Panc1 (cell line): ENCODE measurements around the gene MYLIP. TPM values are rescaled to one million over a fixed set of nuclear protein-coding genes. Genes with fewer than 3 reads are reported as not detected.

Source experiments
- ATAC-seq: fragments of 200-7000 bp; cut with Tn5 transposase; 2 replicates; pipeline ENCODE4 v1.9.1; 2020; ENCODE audit warnings: mild to moderate bottlenecking, moderate library complexity
- BruUV-seq: library from RNA; stranded (reverse); fragments of 400-500 nt; replicated peaks from 2 replicates; lab custom pipeline; 2021; lab: Mats Ljungman, UMichigan
- CTCF ChIA-PET: fragments of 300-600 bp; sonication (Branson Sonifier 250); formaldehyde crosslinking; loops from one replicate; lab custom pipeline; 2022; ENCODE audit warnings: antibody characterized with exemption; lab: Charles Lee
- POLR2A ChIA-PET: fragments of 300-600 bp; sonication (Branson Sonifier 250); formaldehyde crosslinking; loops from one replicate; lab custom pipeline; 2022; ENCODE audit warnings: antibody characterized with exemption; lab: Charles Lee
- DNase-seq: peaks from one replicate; pipeline ENCODE4 v3.0.0-alpha.2; 2010; ENCODE audit warnings: low read depth, low spot score
- H3K27ac ChIP-seq: 2 replicates; pipeline ENCODE4 v1.5.1; 2011; ENCODE audit warnings: mild to moderate bottlenecking, low read length, inconsistent platforms
- H3K27me3 ChIP-seq: fragments of 200-500 bp; sonication (Bioruptor generic); 2 replicates; pipeline ENCODE4 v1.6.0; 2014; ENCODE audit warnings: low read length, inconsistent platforms; ENCODE audit not compliant: control insufficient read depth, insufficient read depth
- H3K36me3 ChIP-seq: fragments of 200-500 bp; sonication (Bioruptor generic); 2 replicates; pipeline ENCODE4 v1.5.1; 2014; ENCODE audit warnings: inconsistent platforms, mild to moderate bottlenecking, low read length, moderate library complexity; ENCODE audit not compliant: control insufficient read depth, insufficient read depth
- H3K4me1 ChIP-seq: 2 replicates; pipeline ENCODE4 v1.5.1; 2011; ENCODE audit warnings: inconsistent platforms, mild to moderate bottlenecking, low read length, moderate library complexity; ENCODE audit not compliant: control insufficient read depth, insufficient read depth
- H3K4me3 ChIP-seq, 2 experiments: 2 replicates each; pipeline ENCODE4 v1.5.1; 2011 to 2012; ENCODE audit warnings: low read depth in 2 of 2, low read length in 2 of 2, mild to moderate bottlenecking in 2 of 2, inconsistent platforms in 1 of 2, moderate library complexity in 1 of 2
- H3K9me3 ChIP-seq: fragments of 200-500 bp; sonication (Bioruptor generic); 2 replicates; pipeline ENCODE4 v1.5.1; 2014; ENCODE audit warnings: low read depth, mild to moderate bottlenecking, inconsistent platforms, low read length, moderate library complexity; ENCODE audit not compliant: control insufficient read depth, insufficient read depth
- CTCF ChIP-seq: fragments of 450-650 bp; IDR thresholded peaks from 2 replicates; pipeline ENCODE4 v1.5.1; 2017; ENCODE audit warnings: mild to moderate bottlenecking
- POLR2AphosphoS5 ChIP-seq: IDR thresholded peaks from 2 replicates; pipeline ENCODE4 v1.6.1; 2012; ENCODE audit warnings: mild to moderate bottlenecking, low read depth, low read length, moderate library complexity
- REST ChIP-seq, 2 experiments: IDR thresholded peaks; 2 replicates each; pipeline ENCODE4 v1.6.1; 2011 to 2012; ENCODE audit warnings: low read depth in 2 of 2, control low read depth in 1 of 2, low read length in 1 of 2, mild to moderate bottlenecking in 1 of 2, moderate library complexity in 1 of 2; ENCODE audit not compliant: insufficient read depth in 1 of 2
- SIN3A ChIP-seq: IDR thresholded peaks from 2 replicates; pipeline ENCODE4 v1.6.1; 2012; ENCODE audit warnings: low read depth, mild to moderate bottlenecking, low read length, moderate library complexity, borderline replicate concordance; ENCODE audit not compliant: insufficient read depth
- TCF7L2 ChIP-seq: IDR thresholded peaks from 2 replicates; pipeline ENCODE4 v1.6.1; 2011; ENCODE audit warnings: mild to moderate bottlenecking, low read depth, low read length, inconsistent platforms
- in situ Hi-C: cut with HindIII; loops from 2 replicates; pipeline ENCODE4 v1.10.0; 2016; ENCODE audit warnings: low sequenced_read_pairs, low pct_unique_long_range_greater_than_20kb
- intact Hi-C: fragments of 100-400 bp; cut with micrococcal nuclease; formaldehyde crosslinking; loops from one replicate; pipeline ENCODE4 v1.10.0; 2022; ENCODE audit not compliant: unreplicated experiment
- total RNA-seq: library from RNA; stranded (reverse); gene quantifications from one replicate; pipeline ENCODE4 v1.2.1, GENCODE V29; 2021; ENCODE audit not compliant: unreplicated experiment

Gene MYLIP
- total RNA-seq, 1 experiment from 2014 or later: 12.7 TPM

- CTCF ChIA-PET: no interaction called here
- DNase-seq (no peak), ATAC-seq (no peak)
- no peak overlapping the region for H3K4me3 ChIP-seq
- TF ChIP-seq SIN3A (no peak), POLR2AphosphoS5 (no peak), TCF7L2 (no peak)
- H3K9me3 ChIP-seq: no peaks in the 10 kb centered on the region
- H3K27ac ChIP-seq: no peak overlapping the region
- H3K4me1 ChIP-seq: peaks cover 27% of the 10 kb centered on the region
- POLR2A ChIA-PET: no interaction called here
- H3K36me3 ChIP-seq: peaks cover 18% of the 10 kb centered on the region
- H3K27me3 ChIP-seq: no peaks in the 10 kb centered on the region
- intact Hi-C loops (no loop called here), in situ Hi-C loops (no loop called here)
- no TSS peak for BruUV-seq
Measured at GRCh38 chr6:16139556-16139955, 10.7 kb downstream of the MYLIP start.

- no peak for TF ChIP-seq CTCF
- no peak for TF ChIP-seq TCF7L2
- no peak for TF ChIP-seq POLR2AphosphoS5
- TF ChIP-seq REST (IDR thresholded peaks at IDR 0.05; ENCODE audit: insufficient read depth in 1 of 2, low read depth in 2 of 2, low read length in 1 of 2): no peak
- no peak for TF ChIP-seq SIN3A
- Histone ChIP-seq H3K4me1 (peaks cover 19% of the 10 kb centered on the region), H3K4me3 (no peak overlapping the region), H3K27ac (no peak overlapping the region), H3K9me3 (no peaks in the 10 kb centered on the region), H3K36me3 (peaks cover 26% of the 10 kb centered on the region), H3K27me3 (no peaks in the 10 kb centered on the region)
- in situ Hi-C loops: no loop called here
- intact Hi-C loops: no loop called here
- DNase-seq (no peak), ATAC-seq (no peak)
- BruUV-seq: no TSS peak
- ChIA-PET CTCF (no interaction called here), POLR2A (no interaction called here)
Measured at GRCh38 chr6:16140607-16141006, 11.7 kb downstream of the MYLIP start.

GRCh38 chr6:16141514-16141913 is 12.6 kb downstream of the MYLIP start:
- Histone ChIP-seq H3K4me1 (peaks cover 14% of the 10 kb centered on the region), H3K9me3 (no peaks in the 10 kb centered on the region), H3K36me3 (peaks cover 35% of the 10 kb centered on the region), H3K27me3 (no peaks in the 10 kb centered on the region), H3K4me3 (no peak overlapping the region), H3K27ac (no peak overlapping the region)
- ChIA-PET CTCF (no interaction called here), POLR2A (no interaction called here)
- ATAC-seq (no peak), DNase-seq (no peak)
- intact Hi-C loops: no loop called here
- TF ChIP-seq CTCF (no peak), SIN3A (no peak), TCF7L2 (no peak), REST (IDR thresholded peaks at IDR 0.05; ENCODE audit: insufficient read depth in 1 of 2, low read depth in 2 of 2, low read length in 1 of 2) (no peak), POLR2AphosphoS5 (no peak)
- no TSS peak for BruUV-seq
- in situ Hi-C loops: no loop called here
